SJSA1 (cell line): ENCODE measurements around the gene CCL8. TPM values are rescaled to one million over a fixed set of nuclear protein-coding genes. Genes with fewer than 3 reads are reported as not detected.

ENCODE experiments used
- DNase-seq, 2 experiments: peaks; one replicate each; pipeline ENCODE4 v3.0.0-alpha.2; 2015 to 2020; ENCODE audit warnings: low spot score in 2 of 2, low read depth in 1 of 2
- H3K27ac ChIP-seq: fragments of 250-450 bp; sonication (Bioruptor Pico); 2 replicates; pipeline ENCODE4 v1.5.1; 2020; ENCODE audit warnings: mild to moderate bottlenecking, moderate library complexity
- H3K27me3 ChIP-seq: fragments of 250-450 bp; sonication (Bioruptor Pico); replicated peaks from 2 replicates; pipeline ENCODE4 v1.5.1; 2020; ENCODE audit warnings: mild to moderate bottlenecking, moderate library complexity
- H3K36me3 ChIP-seq: fragments of 250-450 bp; sonication (Bioruptor Pico); 2 replicates; pipeline ENCODE4 v1.5.1; 2020; ENCODE audit warnings: mild to moderate bottlenecking
- H3K4me1 ChIP-seq: fragments of 250-450 bp; sonication (Bioruptor Pico); replicated peaks from 2 replicates; pipeline ENCODE4 v1.6.1; 2021; ENCODE audit warnings: mild to moderate bottlenecking
- H3K4me3 ChIP-seq: fragments of 250-450 bp; sonication (Bioruptor Pico); 2 replicates; pipeline ENCODE4 v1.5.1; 2020; ENCODE audit warnings: mild to moderate bottlenecking
- H3K9me3 ChIP-seq: fragments of 250-450 bp; sonication (Bioruptor Pico); replicated peaks from 2 replicates; pipeline ENCODE4 v1.5.1; 2020; ENCODE audit warnings: mild to moderate bottlenecking
- total RNA-seq: library from RNA; depleted of rRNA; stranded (reverse); fragments of >200 nt; shearing (Covaris generic); gene quantifications from 2 replicates; pipeline ENCODE4 v1.2.3, GENCODE V29; 2014; rRNA removed

The CCL8 gene
- total RNA-seq, 1 experiment from 2014 or later, result not detected

DNA sequence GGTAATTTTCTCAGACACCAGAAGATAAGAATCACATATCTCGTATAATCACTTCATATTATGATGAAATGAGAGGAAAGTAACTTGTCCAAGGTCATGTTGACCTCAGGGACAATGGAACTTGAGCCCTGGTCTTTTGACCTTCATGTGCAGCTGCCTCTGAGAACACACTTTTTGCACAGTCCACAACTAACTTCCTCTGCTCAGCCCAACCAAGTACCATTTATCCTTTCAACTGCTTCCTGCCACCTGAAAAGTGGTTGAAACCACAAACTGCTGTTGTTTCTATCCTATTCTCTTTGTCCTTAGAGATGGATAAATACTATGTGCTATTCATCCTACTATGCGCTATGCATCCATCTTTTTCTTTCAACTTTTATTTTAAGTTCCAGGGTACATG lies 46.1 kb downstream of the CCL8 start:
- H3K27me3 ChIP-seq, result no peaks in the 10 kb centered on the region
- no peaks in the 10 kb centered on the region for H3K9me3 ChIP-seq
- no peak overlapping the region for H3K4me3 ChIP-seq
- no peak overlapping the region for H3K27ac ChIP-seq
- H3K36me3 ChIP-seq, result no peaks in the 10 kb centered on the region
- no peak for DNase-seq
- no peaks in the 10 kb centered on the region for H3K4me1 ChIP-seq

DNA sequence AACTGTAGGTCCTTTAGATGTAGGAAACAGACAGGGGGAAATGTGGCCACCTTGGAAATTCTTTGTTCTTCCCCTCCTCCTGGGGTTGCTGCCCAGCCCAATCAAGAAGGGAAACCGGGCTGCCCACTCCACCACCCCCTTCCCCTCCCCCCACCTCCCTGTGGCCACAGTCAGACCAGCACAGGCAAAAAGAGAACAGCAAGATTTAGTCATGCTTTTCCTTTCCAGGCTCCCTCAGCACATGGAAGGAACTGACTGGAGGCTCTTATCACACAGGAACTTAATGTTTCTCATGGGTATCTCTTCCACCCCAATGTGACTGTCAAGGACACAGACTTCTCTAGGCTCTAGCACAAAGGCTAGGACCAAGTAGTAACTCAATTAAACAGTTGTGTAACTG lies 46.8 kb downstream of the CCL8 start:
- Histone ChIP-seq H3K4me1 (no peaks in the 10 kb centered on the region), H3K4me3 (no peak overlapping the region), H3K9me3 (no peaks in the 10 kb centered on the region), H3K27ac (no peak overlapping the region), H3K27me3 (no peaks in the 10 kb centered on the region), H3K36me3 (no peaks in the 10 kb centered on the region)
- no peak for DNase-seq

DNA sequence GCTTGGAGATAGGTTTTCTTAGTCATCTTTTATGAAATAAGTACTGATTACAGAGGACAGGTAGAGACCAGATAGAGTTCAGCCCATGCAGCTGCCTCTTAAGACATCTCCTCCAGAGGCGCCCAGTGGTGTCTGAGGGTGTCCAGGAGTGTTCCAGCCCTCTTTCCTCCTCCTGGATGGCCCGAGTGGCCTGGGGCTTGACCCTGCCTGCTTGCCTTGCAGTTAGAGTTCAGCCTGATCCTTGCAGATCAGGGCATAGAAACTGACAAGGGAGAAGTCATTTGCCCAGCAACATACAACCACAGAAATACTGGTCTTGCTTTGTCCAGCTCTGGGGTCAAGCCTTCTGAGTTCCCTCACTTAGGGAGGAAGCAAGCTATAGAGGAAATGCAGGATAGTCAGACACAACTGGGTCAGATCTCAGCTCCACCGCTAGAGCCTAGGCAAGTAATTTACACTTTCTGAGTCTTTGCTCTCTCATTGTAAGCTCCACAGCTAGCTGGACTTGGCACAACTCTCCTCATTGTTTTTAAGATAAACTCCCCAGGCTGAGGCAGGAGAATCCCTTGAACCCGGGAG lies 47.4 kb downstream of the CCL8 start:
- Histone ChIP-seq H3K4me3 (no peak overlapping the region), H3K27ac (no peak overlapping the region), H3K36me3 (no peaks in the 10 kb centered on the region), H3K9me3 (no peaks in the 10 kb centered on the region), H3K27me3 (no peaks in the 10 kb centered on the region), H3K4me1 (no peaks in the 10 kb centered on the region)
- DNase-seq, result no peak

DNA sequence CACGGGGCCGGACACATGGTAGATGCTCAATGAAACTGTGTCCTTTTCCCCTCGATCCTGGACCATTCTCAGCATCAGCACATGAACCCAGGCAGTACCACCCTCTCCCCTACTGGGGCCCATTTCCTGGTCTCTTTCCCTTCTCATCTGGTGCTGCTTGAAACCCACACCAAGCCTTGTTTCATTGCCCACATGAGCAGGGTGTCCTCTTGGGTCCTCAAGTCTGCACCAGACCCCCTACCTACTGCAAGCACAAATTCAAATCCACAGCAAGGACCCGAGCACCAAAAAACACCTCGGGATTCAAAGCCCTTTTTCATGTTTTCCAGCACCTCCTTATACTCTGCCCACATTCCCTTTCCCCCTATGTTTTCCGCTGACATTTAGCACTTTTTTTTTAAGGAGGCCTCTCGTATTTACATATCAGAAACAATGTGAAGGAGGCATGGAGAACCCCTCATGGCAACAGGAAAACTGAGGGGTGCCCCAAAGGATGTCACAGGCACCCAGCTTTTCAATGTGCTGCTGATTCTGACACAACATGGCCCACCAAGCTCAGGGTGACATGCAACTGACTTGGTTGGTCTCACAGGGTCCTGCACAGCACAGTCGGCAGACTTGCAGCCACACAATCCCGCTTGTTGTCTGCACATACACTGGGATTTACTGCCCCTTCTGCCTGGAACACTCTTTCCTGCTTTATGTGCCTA lies 48.4 kb downstream of the CCL8 start:
- Histone ChIP-seq H3K27ac (no peak overlapping the region), H3K4me1 (no peaks in the 10 kb centered on the region), H3K4me3 (no peak overlapping the region), H3K9me3 (no peaks in the 10 kb centered on the region), H3K27me3 (no peaks in the 10 kb centered on the region), H3K36me3 (no peaks in the 10 kb centered on the region)
- no peak for DNase-seq

DNA sequence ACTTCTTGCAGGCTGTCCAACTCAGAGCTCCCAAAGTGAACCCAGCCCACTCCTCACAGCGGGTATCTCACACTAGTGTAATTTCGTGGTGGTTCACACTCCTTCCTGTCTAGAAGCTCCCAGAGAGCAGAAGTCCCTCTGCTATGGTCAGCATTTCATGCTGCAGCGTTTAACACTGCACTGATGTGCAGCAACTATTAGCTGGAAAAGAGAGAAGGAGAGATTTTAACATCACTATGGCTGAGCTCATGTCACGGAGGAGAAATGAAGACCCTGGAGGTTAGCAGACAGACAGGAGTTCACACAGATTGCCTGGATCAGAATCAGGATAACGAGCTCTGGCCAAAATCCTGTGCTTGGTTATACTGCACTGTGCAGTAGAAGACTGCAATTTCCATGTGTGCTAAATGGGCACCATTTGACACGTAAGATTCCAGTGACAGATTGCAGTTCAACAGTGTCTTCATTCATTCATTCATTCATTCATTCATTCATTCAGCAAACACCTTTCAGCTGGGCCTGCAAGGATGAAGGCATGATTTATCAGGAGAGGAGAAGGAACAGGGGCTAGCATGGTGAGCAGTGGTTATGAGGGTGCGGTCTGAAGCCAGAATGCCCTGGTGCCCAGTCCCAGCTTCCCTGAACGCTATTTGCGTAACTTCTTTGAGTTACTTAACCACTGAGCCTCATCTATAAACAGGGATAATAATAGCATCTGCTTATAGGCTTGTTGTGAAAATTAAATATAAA lies 49.1 kb downstream of the CCL8 start:
- no peak overlapping the region for H3K4me3 ChIP-seq
- H3K27me3 ChIP-seq, result no peaks in the 10 kb centered on the region
- H3K9me3 ChIP-seq, result no peaks in the 10 kb centered on the region
- no peak overlapping the region for H3K27ac ChIP-seq
- no peaks in the 10 kb centered on the region for H3K36me3 ChIP-seq
- no peak for DNase-seq
- no peaks in the 10 kb centered on the region for H3K4me1 ChIP-seq

DNA sequence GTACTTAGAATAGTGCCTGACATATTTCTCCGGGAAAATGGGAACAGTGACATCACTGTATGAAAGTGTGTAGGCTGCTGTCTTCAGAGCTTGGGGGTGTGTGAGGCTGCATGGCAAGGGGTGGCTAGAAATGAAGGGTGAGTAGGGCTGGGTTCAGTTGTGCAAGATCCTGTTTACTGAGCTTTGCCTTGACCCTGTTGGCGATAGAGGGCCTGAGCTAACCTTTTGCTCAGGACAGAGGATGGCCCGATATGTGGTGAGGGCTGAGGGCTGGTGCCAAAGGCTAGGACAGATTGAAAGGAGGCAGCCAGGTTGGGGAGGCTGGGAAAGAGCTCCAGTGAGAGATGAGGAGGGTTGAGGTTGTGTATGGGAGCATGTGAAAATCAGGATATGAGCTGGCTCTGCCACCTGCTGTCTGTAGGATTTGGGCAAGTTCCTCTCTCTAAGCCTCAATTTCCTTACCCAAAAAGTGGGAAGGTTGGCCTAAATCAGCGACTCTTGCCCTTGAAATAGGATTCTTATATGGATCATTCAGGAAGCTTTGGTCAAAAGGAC lies 49.8 kb downstream of the CCL8 start:
- H3K27me3 ChIP-seq, result no peaks in the 10 kb centered on the region
- H3K4me3 ChIP-seq, result no peak overlapping the region
- no peak overlapping the region for H3K27ac ChIP-seq
- no peaks in the 10 kb centered on the region for H3K9me3 ChIP-seq
- H3K36me3 ChIP-seq, result no peaks in the 10 kb centered on the region
- no peaks in the 10 kb centered on the region for H3K4me1 ChIP-seq
- DNase-seq, result no peak

GRCh38 chr17:34369571-34369970 lies 50.3 kb downstream of the CCL8 start:
- no peak for DNase-seq
- no peaks in the 10 kb centered on the region for H3K9me3 ChIP-seq
- no peaks in the 10 kb centered on the region for H3K36me3 ChIP-seq
- H3K4me3 ChIP-seq, result no peak overlapping the region
- no peaks in the 10 kb centered on the region for H3K4me1 ChIP-seq
- no peaks in the 10 kb centered on the region for H3K27me3 ChIP-seq
- no peak overlapping the region for H3K27ac ChIP-seq

DNA sequence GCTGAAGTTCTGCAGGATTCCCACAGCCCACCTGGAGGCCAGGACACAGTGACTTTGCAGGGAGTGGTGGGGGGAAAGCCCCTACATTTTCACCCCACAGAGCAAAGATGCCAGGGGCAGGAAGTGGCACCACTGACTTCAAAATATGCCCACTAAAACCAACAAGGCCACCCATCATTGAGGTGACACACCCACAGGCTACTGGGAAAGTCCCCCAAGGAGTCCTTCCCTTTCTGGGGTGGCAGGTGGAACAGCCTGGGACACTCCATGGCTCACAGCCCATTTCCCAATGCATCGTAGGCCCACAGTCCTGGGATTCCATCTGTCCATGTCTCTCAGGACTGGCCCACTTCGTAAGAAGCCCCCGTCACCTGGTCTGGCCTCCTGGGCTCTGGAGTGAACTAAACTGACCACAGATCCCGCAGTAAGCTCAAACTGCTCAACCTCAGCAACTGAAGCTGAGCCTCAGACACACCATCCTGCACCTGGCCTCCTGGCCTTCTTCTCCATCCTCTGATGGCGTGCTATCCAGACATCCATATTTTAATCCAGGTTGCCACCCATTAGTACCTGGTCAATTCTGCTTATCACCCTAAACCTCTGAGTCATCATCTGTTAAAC lies 51.3 kb downstream of the CCL8 start:
- no peaks in the 10 kb centered on the region for H3K27me3 ChIP-seq
- H3K4me3 ChIP-seq, result no peak overlapping the region
- no peaks in the 10 kb centered on the region for H3K36me3 ChIP-seq
- no peak overlapping the region for H3K27ac ChIP-seq
- no peaks in the 10 kb centered on the region for H3K9me3 ChIP-seq
- DNase-seq, result no peak
- H3K4me1 ChIP-seq, result no peaks in the 10 kb centered on the region

DNA sequence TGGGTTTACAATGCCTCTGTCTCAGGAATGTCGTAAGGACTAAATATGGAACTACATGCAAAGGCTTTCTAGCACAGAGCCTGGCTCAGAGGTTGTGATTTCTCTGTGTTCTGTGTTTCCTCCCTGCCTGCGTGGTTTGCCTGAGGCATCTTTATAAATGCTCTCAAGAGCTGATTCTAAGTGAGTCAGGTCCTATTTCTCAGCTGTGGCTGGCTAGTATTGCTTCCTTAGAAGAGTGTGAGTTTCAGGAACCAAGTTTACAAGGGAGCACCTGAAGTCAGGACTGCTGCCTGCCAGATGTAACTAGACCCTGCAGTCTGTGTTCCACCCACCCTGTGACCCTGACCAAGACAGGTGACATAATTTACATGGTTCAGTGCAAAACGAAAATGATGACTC lies 51.8 kb downstream of the CCL8 start:
- H3K4me1 ChIP-seq, result no peaks in the 10 kb centered on the region
- no peak overlapping the region for H3K27ac ChIP-seq
- H3K4me3 ChIP-seq, result no peak overlapping the region
- no peaks in the 10 kb centered on the region for H3K36me3 ChIP-seq
- no peaks in the 10 kb centered on the region for H3K27me3 ChIP-seq
- DNase-seq, result no peak
- H3K9me3 ChIP-seq, result no peaks in the 10 kb centered on the region

Other genes with a start within 250 kb of the CCL8 start
- 17.3 and 18.8 TPM in 2 replicates for gene CCL2, start 64.2 kb upstream of the CCL8 start, total RNA-seq
- not detected in 2 replicates for gene CCL7, start 49.2 kb upstream of the CCL8 start, total RNA-seq
- not detected in 2 replicates for gene CCL11, start 33.7 kb upstream of the CCL8 start, total RNA-seq
- gene CCL13, start 37.0 kb downstream of the CCL8 start, total RNA-seq, result not detected in 2 replicates
- not detected in 2 replicates for gene CCL1, start 43.8 kb downstream of the CCL8 start, total RNA-seq